HG02610 (cell line): ENCODE data around the gene IRAG1.
A peak's percentile ranks its signal among the peaks of the same experiment; 100 is the strongest.

Experiments
- ATAC-seq: cut with Tn5 transposase; IDR thresholded peaks from one replicate; pipeline ENCODE4 v1.9.1; 2021; ENCODE audit warnings: mild to moderate bottlenecking, moderate library complexity; ENCODE audit not compliant: unreplicated experiment

The IRAG1 gene

GRCh38 chr11:10669258-10670033 lies 24.1 kb downstream of the IRAG1 start:
- no peak for ATAC-seq

GRCh38 chr11:10667521-10667885 lies 26.1 kb downstream of the IRAG1 start:
- ATAC-seq, result no peak

- ATAC-seq, result no peak
These were observed 26.7 kb downstream of the IRAG1 start for GRCh38 chr11:10666556-10667520.

- no peak for ATAC-seq
These were observed 29.1 kb downstream of the IRAG1 start for GRCh38 chr11:10664496-10664895.

- ATAC-seq, result no peak
These were observed 29.6 kb downstream of the IRAG1 start for GRCh38 chr11:10663990-10664389.

- ATAC-seq, result no peak
These were observed 30.2 kb downstream of the IRAG1 start for GRCh38 chr11:10663365-10663764.

GRCh38 chr11:10660323-10660722 lies 33.2 kb downstream of the IRAG1 start:
- no peak for ATAC-seq

GRCh38 chr11:10659339-10660216 lies 34.0 kb downstream of the IRAG1 start:
- no peak for ATAC-seq

GRCh38 chr11:10658621-10659338 lies 34.8 kb downstream of the IRAG1 start:
- ATAC-seq, result no peak

GRCh38 chr11:10657308-10658271 lies 36.0 kb downstream of the IRAG1 start:
- ATAC-seq, result peak; percentile 70

GRCh38 chr11:10655943-10656576 lies 37.5 kb downstream of the IRAG1 start:
- no peak for ATAC-seq

GRCh38 chr11:10655227-10655626 lies 38.3 kb downstream of the IRAG1 start:
- ATAC-seq, result no peak

- no peak for ATAC-seq
These were observed 38.8 kb downstream of the IRAG1 start for GRCh38 chr11:10654811-10655150.

GRCh38 chr11:10653946-10654810 lies 39.4 kb downstream of the IRAG1 start:
- ATAC-seq, result peak; percentile 38

- ATAC-seq, result no peak
These were observed 40.3 kb downstream of the IRAG1 start for GRCh38 chr11:10653261-10653660.

GRCh38 chr11:10651656-10652361 lies 41.7 kb downstream of the IRAG1 start:
- no peak for ATAC-seq

GRCh38 chr11:10650630-10651029 lies 42.9 kb downstream of the IRAG1 start:
- ATAC-seq, result no peak
